HG03095 (cell line): ENCODE measurements around the gene ELOVL2.
"Not testable (repeated sequence)": the region's sequence is repeated elsewhere in the genome, so short reads cannot be mapped to it uniquely, and the experiment has no call there.

ENCODE experiments used
- ATAC-seq: cut with Tn5 transposase; IDR thresholded peaks from one replicate; pipeline ENCODE4 v1.9.1; 2021; ENCODE audit warnings: moderate library complexity; ENCODE audit not compliant: unreplicated experiment

ELOVL2 gene

DNA sequence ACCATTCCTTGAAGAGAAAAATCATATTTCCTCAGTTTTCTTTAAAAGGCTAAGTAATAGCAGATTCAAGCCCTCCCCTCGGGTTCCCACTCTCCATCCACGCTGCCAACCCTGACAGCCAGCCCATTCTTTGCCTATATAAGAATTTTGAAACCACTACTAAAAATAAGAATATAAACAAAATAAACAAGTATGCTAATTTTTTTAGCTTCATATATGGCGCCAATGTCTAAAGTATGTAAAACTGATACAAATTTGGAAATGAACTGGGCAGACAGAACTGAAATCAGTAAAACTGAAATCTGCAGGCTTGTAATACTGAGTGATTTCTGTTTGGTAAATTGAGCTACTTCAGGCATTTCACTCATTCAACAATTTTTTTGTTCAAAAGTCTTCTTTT, 19.0 kb downstream of the ELOVL2 start:
- no peak for ATAC-seq

DNA sequence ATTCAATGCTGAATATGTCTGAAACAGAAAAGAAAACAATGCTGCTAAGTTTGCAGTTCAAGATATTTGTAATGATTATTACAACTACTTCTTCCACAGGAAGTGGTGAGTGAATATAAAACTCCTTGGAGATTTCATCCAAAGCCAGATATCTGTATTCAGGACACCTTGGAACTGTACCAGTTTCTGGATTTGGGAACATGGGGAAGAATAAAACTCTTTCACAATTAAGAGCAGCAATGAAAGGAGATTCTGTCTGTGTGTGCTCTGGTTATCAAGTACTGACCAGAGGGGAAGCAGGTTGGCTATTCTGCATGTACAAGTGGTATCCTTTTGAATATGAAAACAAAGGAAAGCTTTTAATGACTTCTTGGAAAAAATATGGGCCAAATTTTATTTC, 21.1 kb downstream of the ELOVL2 start:
- ATAC-seq: no peak

DNA sequence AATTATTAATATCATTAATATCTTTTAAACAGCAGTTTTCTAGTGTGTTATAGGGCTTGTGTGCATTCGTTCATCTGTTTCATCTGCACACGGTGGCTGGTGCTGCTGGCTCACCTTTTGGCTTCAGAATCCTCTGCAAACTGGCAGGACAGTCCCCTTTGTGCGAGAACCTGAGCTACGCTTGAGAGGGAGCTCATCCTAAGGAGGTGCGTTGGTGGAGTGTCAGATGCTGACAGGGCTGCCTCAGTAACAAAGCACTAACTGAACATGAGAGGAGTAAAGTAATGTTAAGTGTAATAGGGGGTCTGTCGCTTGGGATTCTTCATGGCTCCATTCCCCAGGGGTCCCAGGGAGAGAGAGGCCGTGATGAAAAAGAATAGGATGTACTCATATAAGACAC, 22.4 kb downstream of the ELOVL2 start:
- ATAC-seq: no peak

DNA sequence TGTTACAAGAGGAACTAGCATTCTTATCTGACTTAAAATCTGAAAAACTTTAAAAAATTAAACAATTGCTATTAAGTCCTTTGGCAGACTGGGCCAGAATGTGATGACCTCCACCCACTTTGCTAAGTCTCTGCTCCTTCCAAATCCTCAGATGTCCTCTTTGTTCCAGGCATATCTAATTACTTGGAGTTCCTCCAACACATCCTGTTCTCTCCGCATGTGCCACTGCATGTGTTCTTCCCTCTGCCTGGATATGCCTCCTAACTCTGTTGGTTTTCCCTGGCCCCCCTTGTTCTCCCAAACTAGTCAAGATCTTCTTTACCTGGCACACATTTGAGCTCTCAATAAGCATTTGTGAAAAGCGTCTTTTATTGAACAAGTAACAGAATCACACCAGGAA, 23.1 kb downstream of the ELOVL2 start:
- ATAC-seq: no peak

DNA sequence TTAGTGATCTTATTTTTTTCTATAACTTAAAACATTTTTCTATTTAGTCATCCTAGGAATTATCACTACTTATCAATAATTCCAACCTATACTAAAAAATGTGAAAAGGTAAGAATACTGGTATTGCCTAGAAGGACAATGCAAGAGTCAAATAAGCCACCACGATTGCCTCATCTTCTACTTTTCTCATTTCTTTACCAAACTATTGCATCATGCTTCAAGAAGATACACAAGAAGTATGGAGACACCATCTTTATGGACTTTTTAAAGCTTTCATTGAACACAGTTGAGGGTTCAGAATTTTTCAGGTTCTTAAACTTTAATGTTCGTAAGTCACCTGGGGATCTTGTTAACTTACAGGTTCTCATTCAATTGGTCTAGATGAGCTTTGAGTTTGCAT, 25.9 kb downstream of the ELOVL2 start:
- no peak for ATAC-seq

- no peak for ATAC-seq
Measured at GRCh38 chr6:11017090-11017489, 27.0 kb downstream of the ELOVL2 start.

DNA sequence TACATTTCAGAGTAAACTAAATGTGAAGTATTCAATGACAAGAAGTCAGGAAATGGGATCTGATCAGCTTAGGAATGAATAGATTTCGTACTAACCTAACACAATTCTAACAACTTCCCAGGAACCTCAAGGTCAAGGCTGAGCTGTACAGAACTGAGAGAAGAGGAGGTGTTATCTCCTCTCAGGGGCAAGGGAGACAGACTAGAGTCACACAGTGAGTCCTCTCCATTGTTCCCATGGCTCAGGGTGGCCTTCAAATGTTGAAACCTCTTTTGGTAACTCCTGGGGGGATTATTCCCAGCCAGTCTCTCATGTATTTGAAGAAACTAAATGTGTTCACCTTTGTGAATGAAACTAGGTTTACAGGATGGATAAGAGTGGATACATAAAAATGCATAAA, 27.7 kb downstream of the ELOVL2 start:
- ATAC-seq: no peak

- ATAC-seq: no peak
Measured at GRCh38 chr6:11015102-11015501, 29.0 kb downstream of the ELOVL2 start.

DNA sequence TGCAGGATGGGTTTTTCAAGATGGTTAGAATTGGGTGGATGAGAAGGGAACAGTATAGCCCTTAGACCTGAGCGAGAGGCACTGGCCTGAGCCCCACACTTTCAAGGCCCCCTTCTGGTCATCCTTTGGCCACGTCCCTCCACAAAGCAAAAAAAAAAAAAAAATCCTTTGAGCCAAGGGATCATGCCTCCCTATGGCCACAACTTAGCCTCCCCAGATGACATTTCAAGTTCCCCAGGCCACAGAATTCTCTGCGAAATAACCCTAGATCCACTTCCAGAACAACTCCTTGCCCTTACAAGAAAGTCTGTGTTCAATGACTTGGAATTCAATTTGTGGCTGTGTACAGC, 30.4 kb downstream of the ELOVL2 start:
- no peak for ATAC-seq

GRCh38 chr6:11012976-11013720, 31.0 kb downstream of the ELOVL2 start:
- no peak for ATAC-seq

DNA sequence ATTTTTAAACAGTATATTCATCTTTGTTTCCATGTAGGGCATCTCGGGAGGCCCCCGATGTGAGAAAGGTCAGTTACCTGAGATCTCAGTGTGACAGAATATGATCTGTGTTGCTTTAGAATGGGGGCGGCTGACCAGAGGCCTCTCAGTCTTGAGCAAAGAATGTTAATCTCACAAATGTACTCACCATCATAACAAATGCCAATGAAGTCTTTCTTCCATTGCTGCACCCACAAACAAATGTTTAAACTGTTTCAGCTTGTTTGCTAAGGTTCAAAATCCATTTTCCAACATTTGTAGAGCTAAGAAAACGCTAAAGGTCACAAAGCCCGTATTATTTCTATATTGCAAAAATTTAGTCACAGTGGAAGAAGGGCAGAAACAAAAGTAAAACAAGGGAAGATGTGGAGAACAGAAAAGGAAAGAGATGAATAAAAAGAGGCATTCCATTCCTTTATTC, 31.8 kb downstream of the ELOVL2 start:
- ATAC-seq: no peak

DNA sequence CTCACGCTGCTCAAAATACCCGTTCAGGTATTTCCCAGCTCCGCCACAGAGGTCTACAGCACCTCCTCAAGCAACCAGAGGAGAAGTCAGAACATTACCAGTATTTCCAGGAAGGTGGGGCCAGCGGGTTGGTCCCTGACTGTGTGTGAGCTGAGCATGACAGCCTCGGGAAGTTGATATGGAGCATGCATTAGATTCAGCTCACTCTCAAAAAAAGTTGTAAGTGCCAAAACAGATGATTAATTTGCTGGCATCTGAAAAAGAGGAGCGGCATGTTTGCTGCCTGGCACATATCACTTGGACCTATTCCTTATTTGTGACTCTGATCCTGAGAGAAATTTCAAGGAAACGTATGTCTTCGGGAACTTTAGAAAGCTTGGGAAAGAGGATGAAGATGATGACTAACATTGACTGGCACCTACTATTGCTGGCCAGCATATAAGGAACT, 32.3 kb downstream of the ELOVL2 start:
- ATAC-seq: no peak

DNA sequence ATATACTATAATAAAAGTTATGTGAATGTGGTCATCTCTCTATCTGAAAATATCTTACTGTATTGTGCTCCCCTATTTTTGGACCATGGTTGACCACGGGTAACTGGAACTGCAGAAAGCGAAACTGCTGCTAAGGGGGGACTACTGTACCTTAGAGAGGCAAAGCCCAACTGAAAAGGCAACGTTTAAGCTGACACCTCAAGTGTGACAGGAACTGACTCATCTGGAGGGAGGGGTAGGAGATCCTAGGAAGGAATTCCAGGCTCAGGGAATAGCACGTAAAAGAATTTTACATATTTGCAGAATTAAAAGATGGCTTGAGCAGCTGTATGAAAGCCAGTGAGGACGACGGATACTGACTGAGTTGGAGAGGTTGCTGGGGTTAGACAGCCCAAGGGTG, 34.8 kb downstream of the ELOVL2 start:
- no peak for ATAC-seq

DNA sequence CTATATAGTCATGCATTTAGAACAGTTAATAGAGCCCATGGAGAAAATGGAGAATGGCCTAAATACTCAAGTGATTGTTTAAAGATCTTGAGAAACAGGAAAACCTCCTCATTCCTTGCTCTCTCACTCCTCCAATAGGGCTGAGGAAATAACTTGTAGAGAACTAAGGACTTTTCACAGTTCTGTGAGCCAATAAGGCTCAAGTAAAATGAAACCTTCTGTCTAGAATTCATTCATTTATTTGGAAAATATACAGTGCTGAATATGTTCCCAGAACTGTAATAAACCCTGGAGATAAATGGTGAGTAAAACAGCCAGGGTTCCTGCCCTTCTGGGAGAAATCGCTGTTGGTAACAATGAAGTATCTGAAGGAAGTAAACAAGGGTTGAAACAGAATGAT, 35.3 kb downstream of the ELOVL2 start:
- ATAC-seq: no peak

- no peak for ATAC-seq
Measured at GRCh38 chr6:11007715-11008608, 36.1 kb downstream of the ELOVL2 start.

DNA sequence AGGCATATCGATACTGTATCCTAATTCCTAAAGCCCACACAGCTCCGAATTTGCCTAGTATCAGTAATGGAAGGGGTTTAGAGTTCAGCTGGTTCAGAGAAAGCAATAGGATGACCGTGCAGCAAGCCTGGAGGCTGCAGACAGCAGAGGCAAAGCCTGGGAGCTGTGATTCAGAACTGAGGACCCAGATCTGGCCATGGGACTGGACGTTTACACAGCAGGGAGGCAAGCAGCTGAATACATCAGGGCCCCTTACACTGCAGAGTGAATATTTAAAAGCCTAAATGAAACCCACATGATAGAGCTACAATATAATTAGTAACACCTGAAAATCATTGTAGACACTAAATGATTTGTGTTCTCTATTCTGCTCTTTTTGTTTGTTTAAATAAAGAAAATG, 38.0 kb downstream of the ELOVL2 start:
- ATAC-seq: no peak

- not testable (repeated sequence) for ATAC-seq
Measured at GRCh38 chr6:11003297-11003696, 40.8 kb downstream of the ELOVL2 start.

DNA sequence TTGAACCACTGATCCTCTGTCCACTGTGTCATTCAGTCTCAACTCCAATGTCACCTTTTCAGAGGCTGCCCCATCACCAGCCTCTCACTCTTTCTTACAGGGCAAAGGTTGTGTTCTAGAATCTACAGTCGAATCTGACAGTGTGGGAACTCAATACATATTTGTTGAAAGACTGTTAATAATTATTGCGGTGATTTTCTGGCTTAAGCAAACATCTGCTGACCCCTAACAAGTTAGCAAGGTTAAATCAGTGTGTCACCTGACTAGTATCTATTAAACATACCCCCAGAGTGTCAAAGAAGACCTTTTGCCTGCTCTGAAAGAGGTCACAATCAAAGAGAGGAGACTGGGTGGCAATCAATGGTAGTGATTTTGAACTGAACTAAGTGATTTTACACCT, 41.9 kb downstream of the ELOVL2 start:
- no peak for ATAC-seq

DNA sequence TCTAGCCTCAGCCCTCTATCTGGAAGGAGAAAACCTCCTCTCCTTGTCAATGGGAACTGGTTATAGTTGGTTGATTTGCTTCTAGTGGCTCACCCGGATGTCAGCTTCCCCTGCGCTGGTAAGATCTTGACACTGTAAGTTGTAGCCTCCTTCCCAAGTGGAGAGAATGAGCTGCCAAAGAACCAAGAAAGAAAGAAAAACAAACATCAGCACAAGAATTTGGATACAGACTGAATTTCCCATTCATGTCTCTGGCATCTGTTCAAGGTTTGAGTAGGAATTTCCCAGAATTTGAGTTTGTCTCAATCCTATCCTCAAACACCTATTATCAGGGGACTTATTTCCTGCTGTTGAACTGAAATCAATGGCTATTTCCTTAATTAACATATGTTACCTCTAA, 44.1 kb downstream of the ELOVL2 start:
- ATAC-seq: no peak

DNA sequence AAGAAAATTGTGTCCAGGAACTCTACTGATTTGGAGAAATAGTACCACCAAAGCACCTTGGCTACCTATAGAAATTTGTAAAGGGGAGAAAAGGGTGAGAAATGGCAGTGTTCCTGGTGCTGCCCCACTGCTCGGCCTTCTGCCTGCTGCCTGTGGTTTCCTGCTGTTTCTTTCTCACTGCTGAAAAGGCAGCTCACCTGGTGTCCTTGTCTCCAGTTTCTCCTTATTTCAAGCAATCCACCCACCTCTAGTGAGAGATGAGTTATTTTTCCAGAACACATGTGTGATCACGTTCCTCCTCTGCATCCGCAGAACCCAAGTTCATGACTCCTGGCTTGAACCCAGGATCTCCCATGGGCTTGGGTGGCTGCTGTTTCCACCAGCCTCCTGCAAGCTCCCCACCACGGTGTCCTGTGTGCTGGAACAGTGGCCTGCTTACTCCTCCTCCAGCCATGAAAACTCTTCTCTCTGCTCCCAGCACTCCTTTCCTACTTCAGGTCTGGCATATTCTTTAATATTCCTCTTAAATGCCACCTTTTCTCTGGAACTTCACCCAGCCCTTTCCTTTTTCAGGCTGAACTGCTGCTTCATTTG, 48.9 kb downstream of the ELOVL2 start:
- ATAC-seq: no peak

GRCh38 chr6:10993896-10994295, 50.2 kb downstream of the ELOVL2 start:
- ATAC-seq: no peak

DNA sequence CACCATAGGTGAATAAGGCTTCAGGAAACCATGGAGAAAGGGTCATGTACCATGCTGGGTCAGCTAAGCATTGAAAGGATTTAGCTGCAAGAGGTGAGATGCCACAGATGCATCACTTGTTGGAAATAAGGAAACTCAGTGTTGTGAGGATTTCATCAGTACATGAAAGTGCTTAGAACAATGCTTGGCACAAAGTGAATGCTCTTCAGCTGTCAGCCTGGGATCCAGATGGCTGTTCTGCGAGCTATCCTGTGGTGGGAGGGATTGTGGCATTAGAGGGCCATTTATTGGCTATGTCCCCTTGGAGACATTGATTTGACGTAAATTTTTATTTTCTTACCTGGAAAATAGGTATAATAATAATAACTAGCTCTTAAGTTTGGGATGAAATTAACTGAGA, 53.0 kb downstream of the ELOVL2 start:
- no peak for ATAC-seq
